T-helper 22 cell (primary cell): ENCODE measurements around the gene FAAP20.
A peak's percentile ranks its signal among the peaks of the same experiment; 100 is the strongest.

Experiments used
- DNase-seq: peaks from one replicate; pipeline ENCODE4 v3.0.0-alpha.2; 2020; ENCODE audit warnings: low read depth

The FAAP20 gene

GRCh38 chr1:2194898-2195673 lies 514 bp upstream of the FAAP20 start:
- DNase-seq = peak; percentile 80

GRCh38 chr1:2193514-2194281 lies 874 bp downstream of the FAAP20 start:
- DNase-seq = no peak

GRCh38 chr1:2192031-2192995 lies 2.3 kb downstream of the FAAP20 start:
- no peak for DNase-seq

GRCh38 chr1:2190491-2190976 lies 4.0 kb downstream of the FAAP20 start:
- DNase-seq = no peak

GRCh38 chr1:2189459-2190425 lies 4.8 kb downstream of the FAAP20 start:
- DNase-seq = peak; percentile 83

- no peak for DNase-seq
These were observed 6.2 kb downstream of the FAAP20 start for GRCh38 chr1:2188336-2188735.

GRCh38 chr1:2187619-2188018 lies 7.0 kb downstream of the FAAP20 start:
- DNase-seq = no peak

GRCh38 chr1:2186901-2187300 lies 7.7 kb downstream of the FAAP20 start:
- no peak for DNase-seq

- DNase-seq = no peak
These were observed 8.4 kb downstream of the FAAP20 start for GRCh38 chr1:2185880-2186855.

- no peak for DNase-seq
These were observed 9.6 kb downstream of the FAAP20 start for GRCh38 chr1:2184934-2185333.

GRCh38 chr1:2184531-2184930 lies 10.0 kb downstream of the FAAP20 start:
- DNase-seq = no peak

- DNase-seq = no peak
These were observed 10.6 kb downstream of the FAAP20 start for GRCh38 chr1:2183937-2184334.

- no peak for DNase-seq
These were observed 12.2 kb downstream of the FAAP20 start for GRCh38 chr1:2182376-2182775.

- DNase-seq = no peak
These were observed 12.8 kb downstream of the FAAP20 start for GRCh38 chr1:2181752-2182151.

- no peak for DNase-seq
These were observed 13.3 kb downstream of the FAAP20 start for GRCh38 chr1:2181271-2181670.

GRCh38 chr1:2180297-2181245 lies 14.0 kb downstream of the FAAP20 start:
- no peak for DNase-seq

- no peak for DNase-seq
These were observed 15.1 kb downstream of the FAAP20 start for GRCh38 chr1:2179283-2180013.

GRCh38 chr1:2178875-2179274 lies 15.7 kb downstream of the FAAP20 start:
- no peak for DNase-seq
